Duodenal mucosa (tissue), 2 donors: Measurements from ENCODE around the gene PAK5.

ENCODE experiments used
- H3K27ac ChIP-seq: one replicate; pipeline ENCODE4 v1.7.0; 2013; ENCODE audit warnings: low read depth, low read length
- H3K27me3 ChIP-seq, 2 donors: one replicate each; pipeline ENCODE4 v1.7.0; 2013; ENCODE audit warnings: low read length in 2 of 2, control low read depth in 1 of 2; ENCODE audit not compliant: insufficient read depth in 2 of 2, control insufficient read depth in 1 of 2
- H3K36me3 ChIP-seq, 2 donors: one replicate each; pipeline ENCODE4 v1.7.0; 2013; ENCODE audit warnings: low read length in 2 of 2, control low read depth in 1 of 2; ENCODE audit not compliant: insufficient read depth in 2 of 2, control insufficient read depth in 1 of 2
- H3K4me1 ChIP-seq, 2 donors: one replicate each; pipeline ENCODE4 v1.7.0; 2013; ENCODE audit warnings: low read length in 2 of 2, control low read depth in 1 of 2; ENCODE audit not compliant: insufficient read depth in 2 of 2, control insufficient read depth in 1 of 2
- H3K4me3 ChIP-seq, 2 donors: one replicate each; pipeline ENCODE4 v1.7.0; 2013; ENCODE audit warnings: low read length in 2 of 2, low read depth in 1 of 2
- H3K9ac ChIP-seq, 2 donors: one replicate each; pipeline ENCODE4 v1.7.0; 2013; ENCODE audit warnings: low read length in 2 of 2, low read depth in 1 of 2
- H3K9me3 ChIP-seq, 2 donors: one replicate each; pipeline ENCODE4 v1.7.0; 2013; ENCODE audit warnings: low read length in 2 of 2, control low read depth in 1 of 2; ENCODE audit not compliant: control insufficient read depth in 1 of 2

The PAK5 gene

DNA sequence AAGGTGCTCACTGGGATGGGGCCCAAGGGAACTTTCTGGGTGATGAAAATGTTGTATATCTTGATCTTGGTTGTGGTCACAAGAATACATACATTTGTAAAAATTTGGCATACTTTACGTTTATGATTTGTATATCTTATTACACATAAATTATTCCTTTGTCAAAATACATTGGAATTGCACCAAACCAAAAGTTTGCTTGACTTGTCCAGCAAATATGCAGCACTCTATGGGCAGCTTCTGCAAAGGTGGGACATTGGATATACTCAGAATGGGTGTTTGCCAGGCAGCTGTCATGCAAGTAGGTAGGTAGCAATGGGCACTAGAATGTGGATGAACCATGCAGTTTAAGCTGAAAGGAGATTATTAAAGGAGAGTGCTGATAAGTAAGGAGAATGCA is 246.5 kb downstream of the PAK5 start:
- Histone ChIP-seq H3K27ac (no peak overlapping the region), H3K36me3 (no peaks in the 10 kb centered on the region), H3K9ac (no peak overlapping the region), H3K4me1 (no peaks in the 10 kb centered on the region), H3K27me3 (no peaks in the 10 kb centered on the region), H3K4me3 (no peak overlapping the region), H3K9me3 (no peaks in the 10 kb centered on the region)

DNA sequence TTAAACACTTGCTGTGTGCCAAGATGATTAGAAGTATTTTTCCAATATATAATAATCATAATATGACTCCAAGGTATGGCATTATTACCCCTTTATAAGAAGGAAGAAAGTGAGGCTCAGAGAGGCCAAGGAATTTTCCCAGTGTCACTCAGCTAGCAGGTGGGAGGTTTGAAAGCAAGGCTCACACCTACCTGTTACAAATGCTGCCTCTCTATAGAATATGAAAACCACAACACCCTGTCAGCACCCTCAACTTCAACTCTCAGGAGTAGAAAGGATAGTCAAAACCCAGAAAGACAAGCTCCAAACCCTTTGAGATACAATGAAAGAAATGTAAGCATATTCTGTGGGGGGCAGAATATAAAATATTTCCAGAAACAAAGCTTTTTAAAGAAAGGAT is 247.8 kb downstream of the PAK5 start:
- Histone ChIP-seq H3K9me3 (no peaks in the 10 kb centered on the region), H3K4me1 (no peaks in the 10 kb centered on the region), H3K9ac (no peak overlapping the region), H3K27me3 (no peaks in the 10 kb centered on the region), H3K36me3 (no peaks in the 10 kb centered on the region), H3K27ac (no peak overlapping the region), H3K4me3 (no peak overlapping the region)

DNA sequence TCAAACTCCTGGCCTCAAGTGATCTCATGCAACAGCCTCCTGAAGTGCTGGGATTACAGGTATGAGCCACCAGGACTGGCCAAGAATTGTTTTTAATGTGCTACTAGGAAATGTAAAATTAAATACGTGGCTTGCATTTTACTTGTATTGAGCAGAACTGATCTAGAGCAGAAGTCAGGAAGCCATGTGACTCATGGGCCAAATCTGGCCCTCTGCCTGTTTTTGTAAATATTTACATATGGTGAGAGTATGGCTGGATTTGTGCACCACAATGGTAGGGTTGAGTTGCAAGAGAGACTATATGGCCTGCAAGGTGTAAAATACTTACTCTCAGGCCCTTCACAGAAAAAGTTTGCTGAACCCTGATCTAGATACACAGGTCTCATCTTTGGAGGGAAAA is 248.7 kb downstream of the PAK5 start:
- no peaks in the 10 kb centered on the region for H3K4me1 ChIP-seq
- H3K27me3 ChIP-seq, result no peaks in the 10 kb centered on the region
- no peak overlapping the region for H3K27ac ChIP-seq
- no peaks in the 10 kb centered on the region for H3K9me3 ChIP-seq
- no peaks in the 10 kb centered on the region for H3K36me3 ChIP-seq
- H3K4me3 ChIP-seq, result no peak overlapping the region
- H3K9ac ChIP-seq, result no peak overlapping the region

DNA sequence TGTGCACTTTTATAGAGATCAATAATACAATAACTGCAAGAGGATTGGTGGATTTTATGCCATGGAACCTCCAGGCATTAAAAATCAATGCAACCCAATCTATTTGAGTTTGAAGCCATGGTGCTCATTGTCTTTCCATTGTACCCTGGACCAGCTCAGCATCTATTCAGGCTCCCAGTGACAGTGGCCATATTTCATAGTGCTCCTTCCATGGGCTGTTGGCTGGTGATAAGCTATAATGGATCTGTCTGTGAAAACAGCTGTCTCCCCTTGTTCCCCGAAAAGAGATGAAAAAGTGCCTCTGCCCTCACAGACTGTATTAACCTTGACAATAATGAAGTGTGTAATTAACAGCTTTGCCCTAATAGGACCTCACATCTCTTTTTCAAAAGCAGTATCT is 250.2 kb downstream of the PAK5 start:
- no peaks in the 10 kb centered on the region for H3K4me1 ChIP-seq
- no peaks in the 10 kb centered on the region for H3K27me3 ChIP-seq
- H3K27ac ChIP-seq, result no peak overlapping the region
- no peak overlapping the region for H3K4me3 ChIP-seq
- no peaks in the 10 kb centered on the region for H3K9me3 ChIP-seq
- no peaks in the 10 kb centered on the region for H3K36me3 ChIP-seq
- H3K9ac ChIP-seq, result no peak overlapping the region

DNA sequence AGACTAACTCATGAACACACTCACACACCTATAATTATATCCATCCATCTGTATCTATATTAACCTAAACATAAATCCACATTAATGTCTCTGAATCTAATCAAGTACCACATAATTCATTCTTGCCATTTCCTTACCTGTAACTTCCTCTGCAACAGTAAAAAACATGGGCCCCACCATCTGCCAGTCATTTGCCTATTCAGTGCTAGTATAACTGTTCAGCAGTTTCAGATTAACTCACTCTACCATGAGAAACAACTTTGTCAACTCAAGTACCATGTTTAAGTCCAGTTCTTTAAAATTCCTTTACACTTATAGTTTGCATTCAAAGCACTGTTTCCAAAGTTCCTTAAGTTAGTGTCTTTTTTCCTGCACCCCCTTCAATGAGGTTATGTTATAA is 255.7 kb downstream of the PAK5 start:
- no peaks in the 10 kb centered on the region for H3K27me3 ChIP-seq
- H3K9me3 ChIP-seq, result no peaks in the 10 kb centered on the region
- no peaks in the 10 kb centered on the region for H3K36me3 ChIP-seq
- H3K4me1 ChIP-seq, result no peaks in the 10 kb centered on the region
- no peak overlapping the region for H3K9ac ChIP-seq
- no peak overlapping the region for H3K27ac ChIP-seq
- H3K4me3 ChIP-seq, result no peak overlapping the region

DNA sequence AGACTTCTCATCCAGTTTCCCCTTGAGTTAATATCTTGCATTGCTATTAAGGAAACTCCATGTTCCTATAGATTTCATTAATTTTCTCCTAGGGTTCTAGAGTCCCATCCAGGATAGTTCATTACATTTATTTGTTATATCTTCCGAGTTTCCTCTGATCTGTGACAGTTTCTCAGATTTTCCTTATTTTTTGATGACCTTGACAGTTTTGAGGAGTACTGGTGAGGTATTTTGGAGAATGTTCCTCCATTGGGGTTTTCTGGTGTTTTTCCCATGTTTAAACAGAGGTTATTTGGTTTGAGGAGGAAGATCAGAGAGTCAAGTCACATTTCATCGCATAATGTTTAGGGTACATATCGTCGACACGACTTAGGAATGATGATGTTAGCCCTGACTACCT is 256.7 kb downstream of the PAK5 start:
- Histone ChIP-seq H3K27ac (no peak overlapping the region), H3K27me3 (no peaks in the 10 kb centered on the region), H3K9me3 (no peaks in the 10 kb centered on the region), H3K36me3 (no peaks in the 10 kb centered on the region), H3K4me3 (no peak overlapping the region), H3K9ac (no peak overlapping the region), H3K4me1 (no peaks in the 10 kb centered on the region)

DNA sequence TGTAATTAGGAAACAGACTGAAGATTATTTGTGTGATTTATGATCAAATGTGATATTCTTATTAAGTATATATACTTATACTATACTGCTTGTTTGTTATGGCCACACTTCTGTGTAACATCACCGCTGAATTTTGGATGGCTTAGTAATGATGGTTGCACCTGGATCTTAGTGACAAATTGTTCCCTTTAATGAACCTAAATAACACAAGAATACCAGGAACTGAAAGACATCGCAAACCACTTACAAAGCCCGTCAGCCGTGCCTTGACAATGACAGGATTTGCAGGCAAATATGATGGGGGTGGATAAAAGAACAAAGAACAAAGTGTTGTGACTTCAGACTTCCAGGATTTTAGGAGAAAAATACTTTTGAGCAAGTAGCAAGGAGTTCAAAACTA is 257.4 kb downstream of the PAK5 start:
- no peak overlapping the region for H3K9ac ChIP-seq
- H3K27ac ChIP-seq, result no peak overlapping the region
- H3K27me3 ChIP-seq, result peaks cover 0 to 4% of the 10 kb centered on the region in 2 donors
- no peaks in the 10 kb centered on the region for H3K4me1 ChIP-seq
- H3K36me3 ChIP-seq, result no peaks in the 10 kb centered on the region
- H3K9me3 ChIP-seq, result no peaks in the 10 kb centered on the region
- no peak overlapping the region for H3K4me3 ChIP-seq

DNA sequence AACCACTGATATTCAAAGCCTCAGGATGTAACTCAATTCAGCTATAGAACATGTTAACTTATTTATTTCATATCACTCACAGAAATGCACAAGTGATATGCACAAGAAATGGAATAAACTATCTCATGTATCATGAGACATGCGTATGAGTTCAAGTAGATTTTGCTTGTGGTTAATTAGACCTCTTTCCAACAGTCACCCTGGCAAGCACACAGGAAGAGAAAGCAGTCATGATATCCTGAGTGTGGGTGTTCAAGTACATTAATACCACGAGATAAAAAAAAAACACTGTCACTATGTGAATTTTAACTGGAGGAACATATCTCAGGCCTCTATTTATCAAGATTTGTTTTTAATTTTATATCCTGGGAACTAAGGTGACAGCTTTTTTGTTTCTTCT is 260.3 kb downstream of the PAK5 start:
- Histone ChIP-seq H3K27ac (no peak overlapping the region), H3K4me3 (no peak overlapping the region), H3K36me3 (no peaks in the 10 kb centered on the region), H3K9me3 (no peaks in the 10 kb centered on the region), H3K4me1 (no peaks in the 10 kb centered on the region), H3K9ac (no peak overlapping the region), H3K27me3 (peaks cover 4 to 5% of the 10 kb centered on the region in 2 donors)

DNA sequence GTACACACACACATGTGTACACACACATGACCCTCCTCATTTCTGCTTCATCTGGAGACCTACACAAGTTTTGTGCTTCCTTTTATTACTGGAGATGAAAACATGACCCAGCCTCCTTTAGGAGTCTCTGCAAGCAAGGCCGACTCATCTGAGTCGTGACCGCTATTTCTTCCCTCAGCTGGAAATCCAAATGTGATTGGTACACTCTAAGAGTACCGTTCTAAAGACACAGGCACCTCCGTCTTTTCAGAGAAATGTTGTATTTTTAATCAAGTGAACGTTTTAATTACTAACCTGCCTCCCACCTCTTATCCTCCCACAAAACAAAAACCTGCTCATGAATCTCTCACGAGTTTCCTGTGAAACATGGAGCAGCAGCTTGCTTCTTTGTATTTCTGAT is 261.5 kb downstream of the PAK5 start:
- no peaks in the 10 kb centered on the region for H3K4me1 ChIP-seq

DNA sequence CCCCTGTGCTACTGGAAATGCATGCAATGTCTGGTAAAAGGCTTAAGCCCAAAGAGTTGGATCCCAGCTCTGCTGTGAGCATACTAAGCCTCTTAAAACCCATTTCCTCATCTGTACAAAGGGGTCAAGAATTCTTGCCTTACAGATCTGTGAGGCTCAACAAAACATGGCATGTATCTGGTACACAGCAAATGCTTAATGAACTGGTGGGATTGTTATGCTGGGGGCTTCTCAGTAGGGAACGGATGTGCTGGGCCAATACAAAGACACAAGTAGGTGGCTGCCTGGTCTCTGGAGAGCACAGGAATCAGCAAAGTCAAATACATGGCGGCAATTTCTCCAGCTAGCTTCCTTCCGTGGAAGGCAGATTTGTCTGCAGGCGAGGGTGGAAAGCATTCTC is 262.2 kb downstream of the PAK5 start:
- H3K27me3 ChIP-seq, result peaks cover 5 to 8% of the 10 kb centered on the region in 2 donors
- H3K9me3 ChIP-seq, result no peaks in the 10 kb centered on the region
- H3K4me3 ChIP-seq, result no peak overlapping the region
- no peaks in the 10 kb centered on the region for H3K4me1 ChIP-seq
- H3K36me3 ChIP-seq, result no peaks in the 10 kb centered on the region
- no peak overlapping the region for H3K9ac ChIP-seq
- H3K27ac ChIP-seq, result no peak overlapping the region

More for the DNA sequence above, 261.5 kb downstream of the PAK5 start:
- H3K36me3 ChIP-seq, result no peaks in the 10 kb centered on the region
- H3K27ac ChIP-seq, result no peak overlapping the region
- no peak overlapping the region for H3K4me3 ChIP-seq
- H3K9me3 ChIP-seq, result no peaks in the 10 kb centered on the region
- no peak overlapping the region for H3K9ac ChIP-seq
- peaks cover 5 to 8% of the 10 kb centered on the region in 2 donors for H3K27me3 ChIP-seq

DNA sequence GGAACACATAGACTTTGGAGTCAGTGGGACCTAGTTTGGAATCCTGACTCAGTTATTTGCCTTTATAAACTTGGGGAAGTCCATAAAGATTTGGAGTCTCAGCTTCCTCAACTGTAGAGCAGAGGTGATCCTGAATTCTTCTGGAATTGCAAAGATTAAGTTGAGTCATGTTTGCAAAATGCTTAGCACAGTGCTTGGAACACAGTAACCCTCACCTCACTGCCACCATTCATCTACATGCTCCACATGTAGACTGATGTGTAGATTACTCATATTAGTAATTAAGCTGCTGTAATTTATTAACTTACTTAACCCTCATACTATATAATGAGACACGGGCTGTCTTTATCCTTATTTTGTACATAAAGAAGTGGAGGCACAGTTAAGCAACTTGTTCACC is 263.0 kb downstream of the PAK5 start:
- Histone ChIP-seq H3K9me3 (no peaks in the 10 kb centered on the region), H3K4me3 (no peak overlapping the region), H3K4me1 (no peaks in the 10 kb centered on the region), H3K27ac (no peak overlapping the region), H3K9ac (no peak overlapping the region), H3K36me3 (no peaks in the 10 kb centered on the region), H3K27me3 (peaks cover 5 to 8% of the 10 kb centered on the region in 2 donors)
